Ascending aorta (tissue), 2 donors: ENCODE data around the gene FANK1. TPM values are rescaled to one million over a fixed set of nuclear protein-coding genes. Genes with fewer than 3 reads are reported as not detected.
"Not testable (repeated sequence)": the region's sequence is repeated elsewhere in the genome, so short reads cannot be mapped to it uniquely, and the experiment has no call there.

Experiments used
- DNase-seq, 2 donors: peaks; one replicate each; pipeline ENCODE4 v3.0.0-alpha.2; 2019; ENCODE audit warnings: low spot score in 2 of 2
- H3K27ac ChIP-seq, 2 donors: fragments of 200-600 bp; sonication (generic); one replicate each; pipeline ENCODE4 v1.5.1; 2016 to 2017; ENCODE audit warnings: mild to moderate bottlenecking in 1 of 2
- H3K27me3 ChIP-seq: fragments of 200-600 bp; sonication (generic); one replicate; pipeline ENCODE4 v1.5.1; 2017
- H3K36me3 ChIP-seq, 2 donors: fragments of 200-600 bp; sonication (generic); one replicate each; pipeline ENCODE4 v1.5.1; 2016
- H3K4me1 ChIP-seq, 2 donors: fragments of 200-600 bp; sonication (generic); one replicate each; pipeline ENCODE4 v1.5.1; 2016 to 2017; ENCODE audit warnings: mild to moderate bottlenecking in 1 of 2
- H3K4me3 ChIP-seq, 2 donors: fragments of 200-600 bp; sonication (generic); one replicate each; pipeline ENCODE4 v1.5.1; 2016 to 2017; ENCODE audit warnings: mild to moderate bottlenecking in 1 of 2
- H3K9me3 ChIP-seq, 2 donors: fragments of 200-600 bp; sonication (generic); one replicate each; pipeline ENCODE4 v1.5.1; 2016
- CTCF ChIP-seq, 3 experiments: fragments of 200-600 bp in 2 of 3; fragments of 450-650 bp in 1 of 3; sonication (generic) in 2 of 3; IDR thresholded peaks; one replicate each; pipeline ENCODE4 v1.5.1; 2016 to 2019; ENCODE audit warnings: antibody characterized with exemption in 3 of 3, mild to moderate bottlenecking in 1 of 3, moderate library complexity in 1 of 3
- intact Hi-C: fragments of 100-400 bp; cut with DNase I; formaldehyde crosslinking; loops from one replicate; pipeline ENCODE4 v1.15.1; 2023
- total RNA-seq: library from RNA; depleted of rRNA; stranded (reverse); fragments of >200 nt; gene quantifications from one replicate; pipeline ENCODE4 v1.1.0, GENCODE V29; 2016

FANK1 gene
- total RNA-seq, 1 donor from 2014 or later, result not detected

DNA sequence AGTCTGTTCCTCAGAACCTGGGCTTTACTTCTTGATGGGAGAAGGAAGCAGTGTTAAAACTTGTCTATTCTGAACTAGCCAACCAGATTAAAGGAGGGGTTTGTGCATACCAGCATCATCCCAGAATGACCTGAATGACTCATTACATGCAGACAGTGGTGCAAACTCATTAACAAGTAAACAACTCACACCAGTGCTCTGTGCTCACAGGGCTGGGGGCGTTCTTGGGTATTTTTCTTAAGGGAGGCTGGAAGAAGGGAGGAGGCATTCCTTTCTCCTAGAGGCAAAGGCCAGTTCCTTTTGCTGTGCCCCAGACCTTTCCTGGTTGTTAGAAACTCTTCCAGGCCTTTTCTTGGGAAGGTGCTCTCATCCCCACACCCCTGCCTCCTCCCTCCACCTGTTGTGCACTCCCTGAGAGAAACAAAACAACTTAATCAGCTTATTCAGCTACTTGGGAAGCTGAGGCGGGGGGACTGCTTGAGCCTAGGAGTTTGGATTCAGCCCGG lies 6.8 kb downstream of the FANK1 start:
- H3K9me3 ChIP-seq, intact Hi-C loops, H3K4me1 ChIP-seq, H3K27ac ChIP-seq, H3K27me3 ChIP-seq, DNase-seq, H3K4me3 ChIP-seq, H3K36me3 ChIP-seq: not testable (repeated sequence)

DNA sequence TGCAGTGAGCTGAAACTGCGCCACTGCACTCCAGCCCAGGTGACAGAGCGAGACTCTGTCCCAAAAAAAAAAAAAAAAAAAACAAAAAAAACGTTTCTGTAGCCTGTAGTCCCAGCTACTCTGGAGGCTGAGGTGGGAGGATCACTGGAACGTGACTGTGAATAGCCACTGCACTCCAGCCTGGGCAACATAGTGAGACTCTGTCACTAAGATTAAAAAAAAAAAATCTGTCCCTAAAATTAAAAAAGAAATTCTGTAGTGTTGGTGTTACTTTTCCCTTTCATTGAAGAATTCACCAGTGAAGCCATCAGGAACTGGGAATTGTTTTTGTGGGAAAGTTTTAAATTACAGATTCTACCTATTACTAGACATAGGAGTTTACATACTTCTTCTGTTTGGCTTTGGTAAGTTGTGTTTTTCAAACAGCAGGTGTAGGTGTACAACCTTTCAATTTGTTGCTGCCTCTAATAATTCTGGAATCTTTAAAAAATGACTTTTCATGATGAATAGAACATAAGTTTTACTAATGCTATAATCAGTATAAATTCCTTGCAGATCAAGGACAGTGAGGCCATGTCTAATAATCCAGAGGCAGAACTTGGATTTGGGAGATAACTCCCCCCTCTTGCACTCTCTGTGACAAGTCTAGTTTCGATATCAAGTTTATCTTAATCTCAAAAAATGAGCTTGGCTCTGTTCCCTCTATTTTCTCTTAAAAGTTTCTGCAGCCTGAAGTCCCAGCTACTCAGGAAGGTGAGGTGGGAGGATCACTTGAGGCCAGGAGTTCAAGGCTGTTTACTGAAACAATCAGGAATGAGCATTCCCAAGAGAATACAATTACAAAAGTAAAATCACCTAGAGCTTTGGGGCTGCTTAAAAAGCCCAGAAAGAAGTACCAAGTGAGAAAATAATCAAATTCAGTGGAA lies 9.0 kb downstream of the FANK1 start:
- H3K9me3 ChIP-seq, H3K27me3 ChIP-seq, H3K4me3 ChIP-seq, DNase-seq, H3K4me1 ChIP-seq, H3K36me3 ChIP-seq, H3K27ac ChIP-seq, intact Hi-C loops: not testable (repeated sequence)

DNA sequence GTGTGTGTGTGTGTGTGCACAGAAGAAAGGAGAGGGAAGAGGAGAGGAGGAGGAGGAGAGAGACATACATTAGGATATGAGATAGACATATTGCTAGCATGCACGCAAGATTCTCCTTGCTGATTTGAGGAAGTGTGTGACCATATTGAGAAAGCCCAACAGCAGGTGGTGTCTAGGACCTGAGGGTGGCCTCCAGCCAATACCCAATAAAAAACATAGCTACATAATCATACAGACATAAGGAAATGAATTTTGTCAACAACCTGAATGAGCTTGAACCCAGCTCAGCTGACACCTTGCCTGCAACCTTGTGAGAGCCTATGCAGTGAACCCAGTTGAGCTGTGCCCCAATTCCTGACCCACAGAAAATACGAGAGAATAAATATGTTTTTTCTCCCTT lies 11.2 kb downstream of the FANK1 start:
- intact Hi-C loops, result not testable (repeated sequence)

DNA sequence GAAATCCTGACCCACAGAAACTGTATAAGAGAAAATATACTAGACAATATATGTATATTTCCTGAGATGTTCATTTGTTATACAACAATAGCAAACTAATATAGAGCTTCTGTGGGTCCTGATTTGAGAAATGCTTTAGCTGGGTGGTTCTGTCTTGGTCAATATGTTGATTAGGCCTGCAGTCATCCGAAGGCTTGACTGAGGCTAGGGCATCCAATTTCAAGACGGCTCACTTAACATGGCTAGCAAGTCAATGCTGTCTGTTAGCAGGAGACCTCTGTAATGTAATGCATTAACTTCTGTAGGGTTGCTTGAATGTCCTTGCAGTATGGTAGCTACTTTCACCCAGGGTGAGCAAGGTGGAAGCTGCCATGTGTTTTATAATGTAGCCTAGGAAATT lies 12.4 kb downstream of the FANK1 start:
- H3K4me1 ChIP-seq, H3K36me3 ChIP-seq, DNase-seq, intact Hi-C loops, H3K4me3 ChIP-seq, H3K9me3 ChIP-seq, H3K27me3 ChIP-seq, H3K27ac ChIP-seq: not testable (repeated sequence)

More for the DNA sequence above, 11.2 kb downstream of the FANK1 start:
- not testable (repeated sequence) for H3K4me3 ChIP-seq, H3K36me3 ChIP-seq, H3K27me3 ChIP-seq, H3K4me1 ChIP-seq, H3K9me3 ChIP-seq, DNase-seq, H3K27ac ChIP-seq

GRCh38 chr10:125909491-125909890 lies 13.1 kb downstream of the FANK1 start:
- intact Hi-C loops, H3K9me3 ChIP-seq, H3K27ac ChIP-seq, H3K4me3 ChIP-seq, H3K36me3 ChIP-seq, H3K4me1 ChIP-seq, H3K27me3 ChIP-seq, DNase-seq: not testable (repeated sequence)

DNA sequence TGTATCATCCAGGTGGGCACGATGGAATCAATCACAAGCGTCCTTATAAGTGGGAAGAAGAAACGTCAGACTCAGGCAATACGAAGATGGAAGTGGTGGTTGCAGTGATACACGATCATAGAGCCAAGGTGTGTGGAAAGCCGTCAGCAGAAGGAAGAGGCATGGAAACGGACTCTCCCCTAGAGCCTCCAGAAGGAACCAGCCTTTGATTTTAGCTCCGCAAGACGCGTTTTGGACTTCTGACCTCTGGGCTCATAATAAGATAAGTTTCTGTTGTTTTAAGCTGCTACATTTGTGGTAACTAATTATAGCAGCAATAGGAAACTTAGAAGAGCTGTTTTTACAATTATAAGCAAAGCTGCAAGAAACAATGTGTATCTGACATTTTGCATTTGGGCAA lies 14.8 kb downstream of the FANK1 start:
- TF ChIP-seq CTCF (IDR thresholded peaks at IDR 0.05), result no peak
- Histone ChIP-seq H3K9me3 (no peaks in the 10 kb centered on the region), H3K4me1 (no peaks in the 10 kb centered on the region), H3K36me3 (no peaks in the 10 kb centered on the region), H3K27me3 (no peaks in the 10 kb centered on the region), H3K4me3 (no peak overlapping the region), H3K27ac (no peak overlapping the region)
- intact Hi-C loops, result no loop called here
- DNase-seq, result no peak

DNA sequence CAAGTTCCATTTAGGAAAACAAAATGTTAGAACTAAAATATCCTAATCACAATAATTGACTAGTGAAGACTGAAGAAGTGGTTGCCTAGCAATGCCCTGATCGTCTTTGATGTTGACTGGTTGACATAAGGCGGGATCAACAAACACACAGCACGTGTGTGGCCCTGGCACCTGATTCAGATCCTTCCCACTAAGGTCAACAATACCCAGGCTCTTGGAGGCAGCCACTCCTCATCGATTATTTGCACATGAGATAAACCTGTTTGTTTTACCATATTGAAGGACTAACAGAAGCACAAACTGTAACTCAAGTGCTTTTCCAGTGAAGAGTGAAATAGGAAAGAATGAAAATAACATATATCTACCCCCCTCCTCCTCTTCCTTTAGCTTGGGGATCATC lies 15.6 kb downstream of the FANK1 start:
- Histone ChIP-seq H3K4me1 (no peaks in the 10 kb centered on the region), H3K36me3 (no peaks in the 10 kb centered on the region), H3K27me3 (no peaks in the 10 kb centered on the region), H3K9me3 (no peaks in the 10 kb centered on the region), H3K4me3 (no peak overlapping the region), H3K27ac (no peak overlapping the region)
- intact Hi-C loops, result no loop called here
- TF ChIP-seq CTCF (IDR thresholded peaks at IDR 0.05), result no peak
- DNase-seq, result no peak

- intact Hi-C loops, H3K36me3 ChIP-seq, H3K4me3 ChIP-seq, H3K27ac ChIP-seq, H3K4me1 ChIP-seq, H3K27me3 ChIP-seq, DNase-seq, H3K9me3 ChIP-seq: not testable (repeated sequence)
These were observed 16.9 kb downstream of the FANK1 start for GRCh38 chr10:125913277-125913676.
